Endometrial microvascular endothelial cells (primary cell): ENCODE data around the gene DUSP21. TPM values are rescaled to one million over a fixed set of nuclear protein-coding genes. Genes with fewer than 3 reads are reported as not detected.
"Not testable (repeated sequence)": the region's sequence is repeated elsewhere in the genome, so short reads cannot be mapped to it uniquely, and the experiment has no call there.

Experiments used
- in situ Hi-C: cut with HindIII; loops from 2 replicates; pipeline ENCODE4 v1.10.0; 2017; ENCODE audit warnings: low sequenced_read_pairs, low pct_unique_long_range_greater_than_20kb; ENCODE audit errors: inconsistent ontology term
- total RNA-seq: library from RNA; depleted of rRNA; stranded (reverse); fragments of >200 nt; gene quantifications from one replicate; pipeline ENCODE4 v1.2.3, GENCODE V29; 2015; ENCODE audit errors: inconsistent ontology term

Gene DUSP21
- total RNA-seq, 1 donor from 2014 or later, result not detected

- in situ Hi-C loops, result no loop called here
These were observed 30.8 kb downstream of the DUSP21 start for GRCh38 chrX:44874420-44875184.

GRCh38 chrX:44875185-44875489 is 31.3 kb downstream of the DUSP21 start:
- in situ Hi-C loops, result no loop called here

- in situ Hi-C loops, result no loop called here
These were observed 32.3 kb downstream of the DUSP21 start for GRCh38 chrX:44876086-44876485.

GRCh38 chrX:44876767-44877166 is 32.9 kb downstream of the DUSP21 start:
- in situ Hi-C loops, result no loop called here

- in situ Hi-C loops, result no loop called here
These were observed 35.0 kb downstream of the DUSP21 start for GRCh38 chrX:44878780-44879179.

- in situ Hi-C loops, result no loop called here
These were observed 37.7 kb downstream of the DUSP21 start for GRCh38 chrX:44881549-44881948.

GRCh38 chrX:44882635-44883034 is 38.8 kb downstream of the DUSP21 start:
- in situ Hi-C loops, result no loop called here

GRCh38 chrX:44884944-44885343 is 41.1 kb downstream of the DUSP21 start:
- in situ Hi-C loops, result no loop called here

- in situ Hi-C loops, result no loop called here
These were observed 46.0 kb downstream of the DUSP21 start for GRCh38 chrX:44889824-44890223.

GRCh38 chrX:44890247-44890646 is 46.4 kb downstream of the DUSP21 start:
- in situ Hi-C loops, result no loop called here

- in situ Hi-C loops, result not testable (repeated sequence)
These were observed 46.9 kb downstream of the DUSP21 start for GRCh38 chrX:44890687-44891086.

- in situ Hi-C loops, result no loop called here
These were observed 47.8 kb downstream of the DUSP21 start for GRCh38 chrX:44891642-44892041.

Other genes starting within 250 kb of the DUSP21 start
- 10.4 TPM for gene KDM6A, start 29.2 kb downstream of the DUSP21 start, total RNA-seq